Measurements from ENCODE around the gene CFAP141.

The CFAP141 gene

DNA sequence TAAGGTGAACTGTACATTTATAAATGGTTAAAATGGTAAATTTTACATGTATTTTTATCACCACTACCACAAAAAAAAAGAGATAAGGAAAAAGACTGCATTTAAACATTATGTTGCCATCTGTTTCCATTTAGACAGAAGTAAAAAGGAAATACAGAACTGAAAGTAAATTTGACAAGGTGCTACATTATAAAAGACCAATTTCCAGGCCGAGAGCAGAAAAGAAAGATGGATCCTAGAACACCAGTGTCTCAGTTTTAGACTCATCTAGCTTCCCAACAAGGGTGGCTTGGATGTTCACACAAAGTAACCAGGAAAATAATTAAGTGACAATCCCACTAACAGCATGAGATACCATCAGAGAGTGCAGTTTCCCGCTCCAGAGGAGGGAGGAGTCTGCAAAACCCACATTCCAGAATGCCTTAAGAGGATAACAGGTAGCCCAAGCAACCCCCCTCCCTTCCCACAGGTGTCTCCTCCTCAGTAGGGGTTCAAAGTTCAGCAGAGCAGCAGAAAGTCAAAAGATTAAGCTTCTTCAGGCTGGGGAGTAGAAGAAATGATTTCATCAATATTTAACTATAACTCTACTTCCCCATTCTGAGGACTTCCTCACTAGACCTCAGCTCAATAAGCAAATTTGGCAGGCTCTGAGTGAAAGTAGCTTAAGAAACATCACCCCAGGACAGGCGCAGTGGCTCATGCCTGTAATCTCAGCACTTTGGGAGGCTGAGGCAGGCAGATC, 26.0 kb downstream of the CFAP141 start:
- no peak for TF ChIP-seq FOXA1 (IDR thresholded peaks at IDR 0.05)
- TF ChIP-seq FOXM1 (IDR thresholded peaks at IDR 0.05; ENCODE audit: borderline replicate concordance): no peak
- no peak for TF ChIP-seq HDGF (IDR thresholded peaks at IDR 0.05; ENCODE audit: borderline replicate concordance)
- TF ChIP-seq CTBP1 (IDR thresholded peaks at IDR 0.05; ENCODE audit: borderline replicate concordance): no peak
- TF ChIP-seq LEF1 (IDR thresholded peaks at IDR 0.05; ENCODE audit: borderline replicate concordance): no peak
- no peak for TF ChIP-seq L3MBTL2 (conservative IDR thresholded peaks at IDR 0.05)
- TF ChIP-seq ARNT (IDR thresholded peaks at IDR 0.05): no peak
- TF ChIP-seq NFRKB (IDR thresholded peaks at IDR 0.05): no peak
- TF ChIP-seq FOXK2 (IDR thresholded peaks at IDR 0.05): no peak
- TF ChIP-seq, protein P1, sequence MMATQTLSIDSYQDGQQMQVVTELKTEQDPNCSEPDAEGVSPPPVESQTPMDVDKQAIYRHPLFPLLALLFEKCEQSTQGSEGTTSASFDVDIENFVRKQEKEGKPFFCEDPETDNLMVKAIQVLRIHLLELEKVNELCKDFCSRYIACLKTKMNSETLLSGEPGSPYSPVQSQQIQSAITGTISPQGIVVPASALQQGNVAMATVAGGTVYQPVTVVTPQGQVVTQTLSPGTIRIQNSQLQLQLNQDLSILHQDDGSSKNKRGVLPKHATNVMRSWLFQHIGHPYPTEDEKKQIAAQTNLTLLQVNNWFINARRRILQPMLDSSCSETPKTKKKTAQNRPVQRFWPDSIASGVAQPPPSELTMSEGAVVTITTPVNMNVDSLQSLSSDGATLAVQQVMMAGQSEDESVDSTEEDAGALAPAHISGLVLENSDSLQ (IDR thresholded peaks at IDR 0.05): no peak
- TF ChIP-seq BHLHE40 (IDR thresholded peaks at IDR 0.05; ENCODE audit: borderline replicate concordance): no peak
- TF ChIP-seq ZNF384 (IDR thresholded peaks at IDR 0.05): no peak
- no peak for TF ChIP-seq ELF4 (IDR thresholded peaks at IDR 0.05)
- TF ChIP-seq SUZ12 (IDR thresholded peaks at IDR 0.05): no peak
- no peak for TF ChIP-seq SP1 (IDR thresholded peaks at IDR 0.05)
- no peak for TF ChIP-seq TARDBP (IDR thresholded peaks at IDR 0.05)
- ChIA-PET POLR2A (no interaction called here), CTCF (no interaction called here)
- DNase-seq (ENCODE audit: extremely low spot score): no peak

DNA sequence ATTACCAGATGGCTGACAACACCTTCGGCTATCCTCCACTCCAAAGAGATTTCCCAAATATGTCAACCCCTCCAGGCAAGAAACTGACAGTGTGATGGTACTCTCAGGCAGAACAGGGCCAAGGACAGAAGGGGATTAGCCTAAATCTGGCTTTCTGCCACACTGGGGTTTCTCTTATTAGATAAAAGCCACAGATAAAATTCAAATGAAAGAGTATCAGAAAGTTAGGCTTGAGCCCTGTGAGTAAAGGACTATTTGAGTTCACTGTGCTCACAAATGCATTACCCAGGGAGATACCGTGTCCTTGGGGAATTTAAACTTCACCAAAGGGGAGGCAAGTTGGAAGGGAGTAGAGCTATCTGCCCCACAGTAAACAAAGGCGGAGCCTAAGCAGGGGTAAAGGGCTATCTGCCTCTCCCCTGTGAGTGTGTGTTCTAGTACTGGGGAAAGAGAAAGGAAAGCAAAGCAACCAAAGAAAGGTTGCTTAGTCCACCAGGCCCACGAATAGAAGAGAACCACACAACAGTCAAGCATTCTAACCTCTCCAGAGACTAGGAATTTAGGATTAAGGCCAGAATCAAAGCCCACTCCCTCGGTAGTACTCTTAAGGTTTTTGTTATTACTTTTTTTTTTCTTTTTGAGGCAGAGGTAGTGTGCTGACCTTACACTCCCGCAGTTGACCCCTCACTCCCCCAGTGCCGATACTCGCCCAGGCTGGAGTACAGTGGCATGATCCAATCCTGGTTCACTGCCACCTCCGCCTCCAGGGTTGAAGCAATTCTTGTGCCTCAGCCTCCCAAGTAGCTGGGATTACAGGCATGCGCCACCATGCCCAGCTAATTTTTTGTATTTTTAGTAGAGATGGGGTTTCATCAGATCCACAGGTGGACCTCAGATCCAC, 27.0 kb downstream of the CFAP141 start:
- TF ChIP-seq FOXK2 (IDR thresholded peaks at IDR 0.05) (no peak), L3MBTL2 (conservative IDR thresholded peaks at IDR 0.05) (no peak), NFRKB (IDR thresholded peaks at IDR 0.05) (no peak), ELF4 (IDR thresholded peaks at IDR 0.05) (no peak), HDGF (IDR thresholded peaks at IDR 0.05; ENCODE audit: borderline replicate concordance) (no peak), SP1 (IDR thresholded peaks at IDR 0.05) (no peak), FOXM1 (IDR thresholded peaks at IDR 0.05; ENCODE audit: borderline replicate concordance) (no peak), ARNT (IDR thresholded peaks at IDR 0.05) (no peak), TARDBP (IDR thresholded peaks at IDR 0.05) (no peak), LEF1 (IDR thresholded peaks at IDR 0.05; ENCODE audit: borderline replicate concordance) (no peak), FOXA1 (IDR thresholded peaks at IDR 0.05) (no peak), CTBP1 (IDR thresholded peaks at IDR 0.05; ENCODE audit: borderline replicate concordance) (no peak), ZNF384 (IDR thresholded peaks at IDR 0.05) (no peak), BHLHE40 (IDR thresholded peaks at IDR 0.05; ENCODE audit: borderline replicate concordance) (no peak), SUZ12 (IDR thresholded peaks at IDR 0.05) (no peak)
- TF ChIP-seq, protein P1 (IDR thresholded peaks at IDR 0.05): no peak
- CTCF ChIA-PET: no interaction called here
- DNase-seq (ENCODE audit: extremely low spot score): no peak
- POLR2A ChIA-PET: interaction anchor here (1.3 kb wide), 1 partner anchor 189 kb away, joined by 3 read pairs; no protein-coding TSS in a partner anchor

DNA sequence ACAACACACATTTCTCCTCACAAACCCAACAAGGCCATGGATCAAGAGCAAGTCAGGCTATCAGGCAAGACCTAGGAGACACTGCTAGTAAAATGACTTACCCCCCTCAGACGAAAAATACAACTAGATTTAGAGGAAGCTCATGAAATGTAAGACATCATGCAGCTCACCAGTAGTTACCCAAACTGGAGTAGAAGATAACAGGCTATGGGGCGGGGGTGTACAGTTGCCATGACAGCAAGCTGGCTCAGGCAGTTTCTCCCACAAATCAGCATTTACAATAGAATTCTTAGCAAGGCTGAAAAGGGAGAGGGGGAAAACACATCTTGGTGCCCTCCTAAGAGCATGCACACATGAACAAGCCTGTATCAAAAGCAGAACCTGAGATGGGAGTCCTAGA, 28.1 kb downstream of the CFAP141 start:
- TF ChIP-seq NFRKB (IDR thresholded peaks at IDR 0.05): no peak
- no peak for TF ChIP-seq ARNT (IDR thresholded peaks at IDR 0.05)
- no peak for TF ChIP-seq LEF1 (IDR thresholded peaks at IDR 0.05; ENCODE audit: borderline replicate concordance)
- CTCF ChIA-PET: interaction anchor here (0.9 to 1.1 kb wide), 2 partner anchors 21 to 157 kb away, joined by 3 read pairs; no protein-coding TSS in a partner anchor
- no peak for DNase-seq (ENCODE audit: extremely low spot score)
- POLR2A ChIA-PET: interaction anchor here (1.3 kb wide), 1 partner anchor 188 kb away, joined by 3 read pairs; no protein-coding TSS in a partner anchor

DNA sequence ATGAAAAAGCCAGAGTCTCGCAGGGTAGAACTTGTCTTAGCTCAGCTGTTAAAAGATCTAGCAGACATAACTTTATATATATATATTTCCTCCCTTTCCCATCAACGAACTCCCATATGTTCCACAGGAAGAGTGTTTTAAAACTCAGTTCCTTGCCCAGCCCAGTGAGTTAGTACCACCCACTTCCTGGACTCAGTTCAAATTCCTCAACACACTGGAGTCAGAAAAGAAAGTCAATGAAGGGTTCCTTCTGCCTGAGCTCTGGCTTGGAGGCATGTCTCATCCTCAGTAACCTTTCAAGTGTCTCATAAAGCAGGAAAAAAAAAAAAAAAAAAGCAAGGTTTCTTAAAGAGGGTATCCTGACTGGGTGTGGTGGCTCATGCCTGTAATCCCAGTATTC, 29.8 kb downstream of the CFAP141 start:
- TF ChIP-seq HDGF (IDR thresholded peaks at IDR 0.05; ENCODE audit: borderline replicate concordance): no peak
- TF ChIP-seq TARDBP (IDR thresholded peaks at IDR 0.05): no peak
- TF ChIP-seq ARNT (IDR thresholded peaks at IDR 0.05): no peak
- TF ChIP-seq ZNF384 (IDR thresholded peaks at IDR 0.05): no peak
- TF ChIP-seq SP1 (IDR thresholded peaks at IDR 0.05): no peak
- no peak for TF ChIP-seq BHLHE40 (IDR thresholded peaks at IDR 0.05; ENCODE audit: borderline replicate concordance)
- CTCF ChIA-PET: interaction anchor here (0.6 to 0.7 kb wide), 3 partner anchors 21 to 45 kb away, joined by 3 to 4 read pairs (median 3); no protein-coding TSS in a partner anchor
- POLR2A ChIA-PET: no interaction called here
- DNase-seq (ENCODE audit: extremely low spot score): no peak

DNA sequence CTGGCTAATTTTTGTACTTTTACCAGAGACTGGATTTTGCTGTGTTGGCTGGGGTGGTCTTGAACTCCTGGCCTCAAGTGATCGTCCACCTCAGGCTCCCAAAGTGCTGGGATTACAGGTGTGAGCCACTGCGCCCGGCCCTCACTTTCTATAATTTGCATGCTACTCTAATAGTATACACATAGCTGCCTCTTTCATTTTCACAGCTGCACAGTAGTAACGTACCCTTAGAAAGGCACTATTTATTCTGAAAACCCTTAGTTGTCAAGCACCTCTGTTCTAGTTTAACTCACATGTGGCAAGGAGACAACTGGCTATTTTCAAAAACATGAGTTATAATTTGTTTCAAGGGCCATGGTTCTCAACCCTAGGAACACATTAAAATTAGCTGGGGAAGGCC, 31.5 kb downstream of the CFAP141 start:
- TF ChIP-seq NFRKB (IDR thresholded peaks at IDR 0.05) (no peak), ARNT (IDR thresholded peaks at IDR 0.05) (no peak), L3MBTL2 (conservative IDR thresholded peaks at IDR 0.05) (no peak), CTBP1 (IDR thresholded peaks at IDR 0.05; ENCODE audit: borderline replicate concordance) (no peak), ELF4 (IDR thresholded peaks at IDR 0.05) (no peak), ZNF384 (IDR thresholded peaks at IDR 0.05) (no peak), SP1 (IDR thresholded peaks at IDR 0.05) (no peak), FOXA1 (IDR thresholded peaks at IDR 0.05) (no peak), TARDBP (IDR thresholded peaks at IDR 0.05) (no peak), BHLHE40 (IDR thresholded peaks at IDR 0.05; ENCODE audit: borderline replicate concordance) (no peak), SUZ12 (IDR thresholded peaks at IDR 0.05) (no peak)
- TF ChIP-seq, protein P1 (IDR thresholded peaks at IDR 0.05): no peak
- ChIA-PET CTCF (no interaction called here), POLR2A (no interaction called here)
- DNase-seq (ENCODE audit: extremely low spot score): no peak

All from HEK293T (cell line).